HL-60 (cell line): ENCODE results near the gene ASIC1.

Source experiments
- DNase-seq, 2 experiments: peaks; one replicate each; pipeline ENCODE4 v3.0.0-alpha.2; 2010 to 2020; ENCODE audit warnings: low read depth in 1 of 2, low spot score in 1 of 2
- H3K27ac ChIP-seq: fragments of 250-450 bp; sonication (Bioruptor Pico); replicated peaks from 2 replicates; pipeline ENCODE4 v1.5.1; 2020; ENCODE audit warnings: mild to moderate bottlenecking, moderate library complexity
- H3K27me3 ChIP-seq: fragments of 250-450 bp; sonication (Bioruptor Pico); 2 replicates; pipeline ENCODE4 v1.5.1; 2021; ENCODE audit warnings: mild to moderate bottlenecking, moderate library complexity; ENCODE audit not compliant: insufficient read depth, poor library complexity, severe bottlenecking
- H3K4me3 ChIP-seq: replicated peaks from 2 replicates; pipeline ENCODE4 v1.5.1; 2011; ENCODE audit warnings: mild to moderate bottlenecking, control low read depth, low read length; ENCODE audit not compliant: insufficient read depth
- CTCF ChIP-seq: IDR thresholded peaks from one replicate; pipeline ENCODE4 v1.5.1; 2011; ENCODE audit warnings: low read length, control low read depth, inconsistent platforms; ENCODE audit not compliant: insufficient read depth
- GABPA ChIP-seq: IDR thresholded peaks from 2 replicates; pipeline ENCODE4 v1.6.1; 2012; ENCODE audit warnings: low read depth
- POLR2AphosphoS5 ChIP-seq: IDR thresholded peaks from 2 replicates; pipeline ENCODE4 v1.6.1; 2012; ENCODE audit warnings: low read depth
- REST ChIP-seq: IDR thresholded peaks from 2 replicates; pipeline ENCODE4 v1.6.1; 2012; ENCODE audit warnings: low read depth; ENCODE audit not compliant: insufficient replicate concordance
- SPI1 ChIP-seq: IDR thresholded peaks from 2 replicates; pipeline ENCODE4 v1.6.1; 2012; ENCODE audit warnings: low read depth, mild to moderate bottlenecking, borderline replicate concordance

Gene ASIC1

GRCh38 chr12:50032854-50033581, 24.4 kb upstream of the ASIC1 start:
- DNase-seq: peak; percentile 72 to 84
- TF ChIP-seq SPI1 (peak; percentile 99), GABPA (no peak), CTCF (no peak), POLR2AphosphoS5 (peak; percentile 40)
- H3K4me3 ChIP-seq: peak overlapping the region; percentile 55
- peak overlapping the region; percentile 82 for H3K27ac ChIP-seq
- no peaks in the 10 kb centered on the region for H3K27me3 ChIP-seq

GRCh38 chr12:50038336-50038735, 19.1 kb upstream of the ASIC1 start:
- no peak overlapping the region for H3K4me3 ChIP-seq
- H3K27me3 ChIP-seq: no peaks in the 10 kb centered on the region
- peak overlapping the region; percentile 46 for H3K27ac ChIP-seq
- DNase-seq: no peak
- TF ChIP-seq REST (no peak), GABPA (no peak), SPI1 (no peak), CTCF (no peak), POLR2AphosphoS5 (no peak)

GRCh38 chr12:50039151-50039835, 18.1 kb upstream of the ASIC1 start:
- peak; percentile 81 to 89 for DNase-seq
- TF ChIP-seq CTCF (peak; percentile 82), REST (no peak)
- no peak overlapping the region for H3K4me3 ChIP-seq

GRCh38 chr12:50040657-50041056, 16.7 kb upstream of the ASIC1 start:
- Histone ChIP-seq H3K4me3 (no peak overlapping the region), H3K27ac (no peak overlapping the region), H3K27me3 (no peaks in the 10 kb centered on the region)
- DNase-seq: no peak
- TF ChIP-seq REST (no peak), GABPA (no peak), POLR2AphosphoS5 (no peak), CTCF (no peak), SPI1 (no peak)

More at GRCh38 chr12:50039151-50039835, 18.1 kb upstream of the ASIC1 start:
- H3K27ac ChIP-seq: no peak overlapping the region
- H3K27me3 ChIP-seq: no peaks in the 10 kb centered on the region
